ENCODE data around the gene CACNB2.

Gene CACNB2

DNA sequence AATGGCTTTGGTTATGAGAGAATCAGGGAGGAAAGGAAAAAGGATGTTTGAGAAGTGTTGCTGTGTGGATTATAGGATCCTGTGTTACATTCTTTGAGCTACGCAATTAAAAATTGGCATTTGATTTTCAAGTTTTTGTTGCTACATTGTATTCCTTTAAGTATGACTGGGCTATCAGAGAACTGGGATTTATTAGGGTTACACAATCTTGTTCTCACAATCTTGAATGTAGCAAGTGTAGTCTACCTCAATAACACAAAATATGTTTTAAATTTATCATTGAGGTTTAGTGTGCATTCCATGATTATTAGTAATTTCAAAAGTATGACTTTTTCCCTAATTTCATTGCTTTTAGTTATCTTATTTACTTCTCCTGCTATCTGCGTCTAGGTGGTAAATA, 113.9 kb downstream of the CACNB2 start:
- H3K4me3 ChIP-seq (ENCODE audit: low read length), result no peak overlapping the region
- no peak for TF ChIP-seq ZNF274 (IDR thresholded peaks at IDR 0.05; ENCODE audit: low read depth, low read length)

DNA sequence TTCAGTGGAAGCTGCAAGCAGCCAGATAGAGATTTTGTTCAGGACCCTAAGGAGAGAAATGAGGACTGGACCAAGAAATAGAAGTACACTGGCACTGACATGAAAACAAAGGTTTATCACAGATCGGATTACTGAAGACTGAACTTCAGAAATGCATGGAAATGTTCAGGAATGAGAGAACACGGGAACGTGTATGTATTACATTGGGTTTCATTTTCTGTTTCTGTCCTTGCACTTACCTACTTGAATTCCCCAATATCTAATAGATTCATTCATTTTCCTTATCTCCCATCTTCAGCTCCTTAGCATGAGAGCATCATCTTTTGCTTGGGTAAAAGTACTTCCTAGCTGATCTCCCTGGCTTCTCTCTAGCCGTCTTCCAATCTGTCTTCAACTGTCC, 114.5 kb downstream of the CACNB2 start:
- no peak overlapping the region for H3K4me3 ChIP-seq (ENCODE audit: low read length)
- no peak for TF ChIP-seq ZNF274 (IDR thresholded peaks at IDR 0.05; ENCODE audit: low read depth, low read length)

DNA sequence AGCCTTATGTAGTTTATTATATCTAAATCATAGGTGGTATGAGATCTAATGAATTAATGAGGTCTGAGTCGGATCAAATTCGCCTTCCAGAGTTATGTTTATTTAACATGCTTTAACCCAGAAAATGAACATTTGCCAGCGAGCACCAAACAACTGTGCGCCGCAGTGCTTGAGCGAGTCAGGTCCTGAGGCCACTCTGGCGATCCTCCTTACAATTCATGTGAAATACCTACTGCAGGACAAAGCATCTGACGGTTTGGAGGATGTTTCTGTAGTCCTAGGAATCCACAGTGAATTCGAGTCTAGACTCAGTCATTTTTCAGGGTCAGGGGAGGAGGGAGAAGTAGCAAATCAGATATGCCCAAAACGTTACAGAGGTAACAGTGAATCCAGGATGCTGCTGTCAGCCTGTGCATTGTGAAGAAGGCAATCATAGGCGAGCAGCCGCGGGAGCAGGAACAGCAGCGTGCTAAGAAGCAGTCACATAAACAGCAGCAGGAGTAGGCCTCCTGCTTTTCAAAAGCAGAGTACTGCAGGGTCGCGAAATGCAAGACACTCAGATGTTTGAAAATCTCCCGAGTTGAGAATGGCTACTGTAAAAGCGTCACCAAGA, 120.2 kb downstream of the CACNB2 start:
- no peak overlapping the region for H3K4me3 ChIP-seq (ENCODE audit: low read length)
- TF ChIP-seq ZNF274 (IDR thresholded peaks at IDR 0.05; ENCODE audit: low read depth, low read length), result no peak

DNA sequence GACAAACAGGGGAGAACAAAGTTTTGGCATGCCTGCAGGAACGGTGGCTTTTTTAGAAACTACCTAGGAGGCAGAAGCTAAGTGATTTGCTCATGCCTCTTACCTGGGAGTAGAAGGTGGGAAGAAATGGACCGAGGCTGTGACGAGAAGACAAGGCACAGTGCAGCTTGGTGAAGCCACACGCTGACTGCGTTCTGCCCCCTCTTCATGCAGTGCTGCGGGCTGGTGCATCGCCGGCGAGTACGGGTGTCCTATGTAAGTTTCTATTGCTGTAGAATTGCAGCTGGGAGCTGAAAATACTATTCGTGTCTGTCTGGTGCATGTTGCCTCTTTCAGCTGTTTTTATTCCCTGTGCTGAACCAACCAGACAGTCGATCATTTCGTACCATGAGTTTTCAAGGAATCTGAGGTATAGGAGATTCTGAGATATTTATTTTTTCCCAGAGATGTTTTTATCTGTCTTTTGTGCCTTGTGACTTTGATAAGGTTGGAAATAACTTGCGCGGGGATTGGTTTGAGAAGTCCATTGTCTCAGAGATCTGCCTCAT, 120.9 kb downstream of the CACNB2 start:
- no peak for TF ChIP-seq ZNF274 (IDR thresholded peaks at IDR 0.05; ENCODE audit: low read depth, low read length)
- no peak overlapping the region for H3K4me3 ChIP-seq (ENCODE audit: low read length)

DNA sequence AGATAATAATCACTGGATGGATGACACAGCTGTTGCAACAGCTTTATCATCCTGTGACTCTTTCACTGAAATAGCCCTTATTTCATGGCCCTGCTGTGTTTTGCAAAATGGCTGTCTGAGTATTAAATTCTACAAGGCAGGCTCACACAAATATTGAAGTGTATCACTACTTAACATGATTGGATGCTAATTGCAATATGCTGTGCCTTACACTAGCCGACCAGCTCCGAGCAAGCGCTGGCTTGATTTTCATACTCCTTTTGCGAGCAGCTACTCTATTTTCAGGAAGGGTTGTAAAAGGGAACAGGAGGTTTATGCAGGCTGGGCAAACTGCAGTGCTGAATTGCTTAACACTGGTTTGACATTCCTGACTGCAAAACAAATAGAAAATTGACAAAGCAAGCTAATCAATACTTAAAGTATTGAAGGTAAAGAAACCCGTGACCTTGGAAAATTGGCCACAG, 121.6 kb downstream of the CACNB2 start:
- no peak overlapping the region for H3K4me3 ChIP-seq (ENCODE audit: low read length)
- no peak for TF ChIP-seq ZNF274 (IDR thresholded peaks at IDR 0.05; ENCODE audit: low read depth, low read length)

DNA sequence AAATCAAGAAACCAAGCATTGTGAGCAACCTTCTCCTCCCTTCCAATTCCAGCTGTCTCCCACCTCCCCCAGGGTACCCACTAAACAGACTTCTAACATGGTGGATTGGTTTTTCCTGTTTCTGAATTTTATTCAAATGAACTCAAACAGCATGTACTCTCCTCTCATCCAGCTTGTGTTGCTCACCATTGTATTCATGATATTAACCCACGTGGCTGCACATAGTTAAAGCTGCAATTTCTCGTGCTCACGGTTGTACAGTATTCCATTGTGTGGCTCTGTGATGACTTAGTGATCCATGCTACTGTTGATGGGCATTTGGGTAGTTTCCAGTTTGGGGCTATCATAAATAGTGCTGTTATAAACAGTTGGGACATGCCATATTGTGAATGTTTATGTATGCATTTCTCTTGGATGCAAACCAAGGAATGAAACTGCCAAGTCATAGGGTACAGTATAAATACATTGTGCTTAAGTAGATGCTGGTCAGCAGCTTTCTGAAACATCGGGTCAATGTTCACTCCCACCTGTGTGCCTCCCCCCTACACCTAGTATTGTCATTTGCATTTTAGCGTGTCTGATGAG, 124.3 kb downstream of the CACNB2 start:
- TF ChIP-seq ZNF274 (IDR thresholded peaks at IDR 0.05; ENCODE audit: low read depth, low read length), result no peak

DNA sequence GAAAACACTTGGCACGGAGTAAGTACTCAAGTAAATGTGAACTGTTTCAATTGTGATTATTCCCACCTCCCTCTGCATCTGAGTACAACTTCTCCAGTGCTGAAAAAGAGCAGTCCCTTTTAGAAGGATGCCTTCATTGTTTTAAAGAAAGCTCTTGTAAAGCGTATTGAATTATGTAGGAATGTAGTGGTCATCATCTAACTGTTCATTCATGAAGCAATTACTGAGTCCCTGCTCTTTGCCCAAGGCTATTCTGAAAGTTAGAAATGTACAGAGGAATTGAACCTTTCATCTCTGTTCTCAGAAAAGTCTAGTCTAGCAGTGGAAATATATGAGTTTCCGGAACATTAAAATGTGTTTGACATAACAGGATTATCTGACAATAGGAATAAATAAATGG, 127.8 kb downstream of the CACNB2 start:
- TF ChIP-seq ZNF274 (IDR thresholded peaks at IDR 0.05; ENCODE audit: low read depth, low read length), result no peak
- no peak overlapping the region for H3K4me3 ChIP-seq (ENCODE audit: low read length)

More for the DNA sequence above, 124.3 kb downstream of the CACNB2 start:
- no peak overlapping the region for H3K4me3 ChIP-seq (ENCODE audit: low read length)

DNA sequence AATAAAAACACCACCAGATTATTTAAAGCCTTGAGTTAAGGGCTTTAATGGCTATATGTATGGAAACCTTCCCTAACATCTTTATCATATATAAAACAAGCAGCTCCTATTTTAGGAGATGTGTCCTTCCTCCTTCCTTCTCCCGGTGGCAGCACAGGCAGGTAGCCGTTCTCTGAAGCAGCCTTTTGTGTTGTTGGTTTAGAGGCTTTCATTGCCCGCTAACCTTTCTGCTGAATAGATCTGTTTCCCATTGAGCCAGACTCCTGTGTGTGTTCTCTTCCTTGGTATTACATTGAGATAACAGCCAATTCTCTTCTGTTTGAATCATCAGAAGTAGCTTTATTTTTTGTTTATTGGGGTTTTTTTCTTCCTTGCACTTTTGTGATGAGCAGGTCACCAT, 131.3 kb downstream of the CACNB2 start:
- H3K4me3 ChIP-seq (ENCODE audit: low read length), result no peak overlapping the region
- no peak for TF ChIP-seq ZNF274 (IDR thresholded peaks at IDR 0.05; ENCODE audit: low read depth, low read length)

DNA sequence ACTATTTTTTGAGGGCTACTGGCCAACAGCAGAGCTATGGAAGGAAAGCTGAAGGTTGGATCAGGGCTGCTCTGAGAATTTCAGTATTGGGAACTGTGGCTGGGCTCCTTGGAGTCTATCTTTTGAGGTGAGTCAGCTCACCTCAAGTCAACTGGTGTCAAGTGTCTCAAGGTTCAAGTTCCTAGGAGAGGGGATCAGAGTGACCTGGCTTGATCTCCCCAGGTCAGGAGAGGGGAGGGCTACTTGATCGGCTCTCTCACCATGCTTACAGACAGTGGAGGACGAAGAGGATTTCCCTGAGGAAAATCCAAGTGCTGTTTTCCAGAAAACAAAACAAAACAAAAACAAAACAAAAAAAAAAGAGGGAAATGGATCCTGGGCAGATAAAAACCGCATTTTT, 132.8 kb downstream of the CACNB2 start:
- no peak for TF ChIP-seq ZNF274 (IDR thresholded peaks at IDR 0.05; ENCODE audit: low read depth, low read length)
- no peak overlapping the region for H3K4me3 ChIP-seq (ENCODE audit: low read length)

DNA sequence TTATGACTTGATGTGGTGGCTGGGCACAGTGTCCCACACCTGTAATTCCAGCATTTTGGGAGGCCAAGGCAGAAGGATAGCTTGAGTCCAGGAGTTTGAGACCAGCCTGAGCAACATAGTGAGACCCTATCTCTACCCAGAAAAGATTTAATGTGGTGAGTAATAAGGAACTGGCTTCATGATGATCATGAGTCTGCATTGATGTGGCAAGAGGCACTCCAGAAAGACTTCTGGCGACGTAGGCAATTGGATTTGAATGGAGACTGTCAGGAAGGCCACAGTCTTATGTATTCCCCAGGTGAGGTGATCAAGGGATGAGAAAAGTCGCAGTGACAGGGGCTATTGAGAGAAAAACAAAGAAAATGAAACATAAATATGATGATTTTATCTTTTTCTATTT, 138.0 kb downstream of the CACNB2 start:
- H3K4me3 ChIP-seq (ENCODE audit: low read length), result no peak overlapping the region
- no peak for TF ChIP-seq ZNF274 (IDR thresholded peaks at IDR 0.05; ENCODE audit: low read depth, low read length)

DNA sequence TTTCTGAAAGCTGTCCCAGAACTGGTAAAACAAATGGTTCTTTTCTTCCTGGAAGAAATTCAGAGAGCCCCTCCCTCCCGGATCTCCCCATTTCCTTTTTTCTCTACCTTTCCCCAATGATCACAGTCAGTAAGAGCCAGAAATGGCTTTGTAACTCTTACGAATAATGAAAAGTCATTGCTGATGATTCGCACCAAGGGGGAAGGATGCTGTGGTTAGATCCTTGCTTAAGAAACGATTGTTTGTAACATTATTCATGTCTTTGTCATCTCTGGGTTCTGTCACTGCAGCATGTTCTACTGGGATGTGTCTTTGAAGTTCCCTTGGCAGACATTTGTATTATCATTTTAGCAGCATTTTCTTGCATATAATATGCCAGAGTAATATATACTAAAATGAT, 138.9 kb downstream of the CACNB2 start:
- H3K4me3 ChIP-seq (ENCODE audit: low read length), result no peak overlapping the region
- TF ChIP-seq ZNF274 (IDR thresholded peaks at IDR 0.05; ENCODE audit: low read depth, low read length), result no peak

DNA sequence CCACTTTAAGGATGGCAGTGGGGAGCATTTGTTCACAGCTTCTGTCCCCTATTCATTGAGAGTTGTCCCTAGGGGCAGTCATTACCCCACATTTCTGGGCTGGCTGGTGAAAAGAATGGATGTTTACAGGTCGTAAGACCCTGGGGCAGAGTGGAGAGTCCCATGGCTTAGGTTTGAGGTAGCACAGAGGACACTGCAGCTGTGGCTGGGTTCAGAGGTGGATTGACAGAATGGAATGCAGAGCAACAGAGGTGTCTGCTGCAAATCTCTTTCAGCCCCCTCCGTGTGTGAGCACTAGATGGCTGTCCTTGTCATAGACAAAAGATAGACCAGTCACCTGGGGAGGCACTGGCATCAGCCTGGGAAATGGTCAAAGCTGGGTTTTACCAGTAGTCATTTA, 141.9 kb downstream of the CACNB2 start:
- no peak overlapping the region for H3K4me3 ChIP-seq (ENCODE audit: low read length)
- no peak for TF ChIP-seq ZNF274 (IDR thresholded peaks at IDR 0.05; ENCODE audit: low read depth, low read length)

DNA sequence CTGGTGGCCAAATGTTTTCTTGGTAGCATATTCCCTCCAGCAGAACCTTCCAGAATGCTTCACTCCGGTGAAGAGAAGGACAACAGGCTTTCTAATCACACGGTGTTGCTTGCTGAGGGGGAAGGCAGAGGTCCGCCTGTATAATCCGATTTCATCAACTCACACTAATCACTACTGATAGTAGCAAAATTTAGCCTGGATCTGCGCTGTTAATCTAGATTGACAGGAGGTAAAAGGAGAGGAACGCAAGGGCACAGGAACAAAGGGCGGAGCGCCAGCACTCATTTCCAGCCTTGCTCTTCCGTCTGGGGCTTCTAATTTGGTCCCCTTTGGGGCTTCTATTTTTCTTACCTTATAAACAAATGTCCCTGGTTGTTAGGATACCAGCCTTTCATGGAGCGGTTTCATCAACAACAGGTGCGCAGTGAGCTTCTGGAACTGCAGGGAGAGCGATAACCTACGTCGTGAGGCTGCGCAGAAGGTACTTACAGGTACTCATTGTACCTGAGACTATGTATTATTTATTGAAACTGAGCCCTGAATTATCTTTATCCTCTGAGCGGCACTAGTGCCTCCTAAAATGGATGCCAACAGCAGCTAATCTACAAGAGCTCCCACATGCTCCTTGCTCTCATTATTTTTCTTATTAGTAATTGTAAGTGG, 150.6 kb downstream of the CACNB2 start:
- H3K4me3 ChIP-seq (ENCODE audit: low read length), result no peak overlapping the region
- no peak for TF ChIP-seq ZNF274 (IDR thresholded peaks at IDR 0.05; ENCODE audit: low read depth, low read length)

DNA sequence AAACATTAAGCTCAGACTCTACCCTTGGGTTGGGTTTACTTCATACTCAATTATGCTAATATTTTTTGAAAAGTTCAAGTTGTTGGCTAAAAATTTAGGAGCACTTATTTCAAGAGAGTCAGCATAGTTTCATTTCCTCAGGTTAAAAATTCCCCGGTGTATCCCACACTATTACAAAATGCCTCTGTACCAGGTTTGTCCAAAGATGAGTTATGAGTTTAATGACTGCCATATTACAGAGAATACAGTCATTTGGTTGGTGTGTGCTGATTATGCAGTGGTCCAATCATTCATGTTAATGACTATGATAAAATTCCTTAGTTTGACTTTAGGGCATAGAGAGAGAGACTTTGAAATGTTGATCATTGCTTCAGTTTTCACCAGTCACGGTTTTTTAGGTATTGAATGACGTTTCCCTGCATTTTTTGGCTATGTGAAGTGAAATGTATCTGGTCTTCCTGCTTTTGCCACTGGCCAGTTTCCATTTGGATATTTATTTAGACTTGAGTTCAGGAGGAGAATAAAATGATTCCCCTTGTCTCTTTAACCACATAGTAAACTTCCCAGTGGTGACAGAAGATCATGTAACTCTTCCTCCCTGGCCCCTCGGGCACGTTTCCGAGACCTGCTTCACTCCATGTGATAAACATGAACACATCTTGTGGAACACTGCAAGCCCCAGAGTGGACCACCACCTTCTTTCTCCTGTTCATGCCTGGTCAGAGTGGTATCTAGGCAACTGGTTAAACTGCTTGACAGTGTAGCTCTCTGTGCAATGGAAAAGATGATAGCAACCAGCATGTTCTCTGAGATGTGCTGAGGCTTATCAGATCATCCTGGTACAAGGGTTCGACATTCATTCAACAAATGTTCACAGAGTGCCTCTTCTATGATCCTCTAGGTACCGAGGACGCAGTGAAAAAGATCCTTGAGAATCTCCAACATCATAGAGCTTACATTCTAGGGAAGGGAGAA, 153.6 kb downstream of the CACNB2 start:
- no peak overlapping the region for H3K4me3 ChIP-seq (ENCODE audit: low read length)
- TF ChIP-seq ZNF274 (IDR thresholded peaks at IDR 0.05; ENCODE audit: low read depth, low read length), result no peak
